Measurements from ENCODE around the gene MELTF.
A peak's percentile ranks its signal among the peaks of the same experiment; 100 is the strongest.

Gene MELTF

GRCh38 chr3:197026481-197026866 is 3.1 kb downstream of the MELTF start:
- DNase-seq = no peak

GRCh38 chr3:197025736-197026480 is 3.7 kb downstream of the MELTF start:
- no peak for DNase-seq

DNA sequence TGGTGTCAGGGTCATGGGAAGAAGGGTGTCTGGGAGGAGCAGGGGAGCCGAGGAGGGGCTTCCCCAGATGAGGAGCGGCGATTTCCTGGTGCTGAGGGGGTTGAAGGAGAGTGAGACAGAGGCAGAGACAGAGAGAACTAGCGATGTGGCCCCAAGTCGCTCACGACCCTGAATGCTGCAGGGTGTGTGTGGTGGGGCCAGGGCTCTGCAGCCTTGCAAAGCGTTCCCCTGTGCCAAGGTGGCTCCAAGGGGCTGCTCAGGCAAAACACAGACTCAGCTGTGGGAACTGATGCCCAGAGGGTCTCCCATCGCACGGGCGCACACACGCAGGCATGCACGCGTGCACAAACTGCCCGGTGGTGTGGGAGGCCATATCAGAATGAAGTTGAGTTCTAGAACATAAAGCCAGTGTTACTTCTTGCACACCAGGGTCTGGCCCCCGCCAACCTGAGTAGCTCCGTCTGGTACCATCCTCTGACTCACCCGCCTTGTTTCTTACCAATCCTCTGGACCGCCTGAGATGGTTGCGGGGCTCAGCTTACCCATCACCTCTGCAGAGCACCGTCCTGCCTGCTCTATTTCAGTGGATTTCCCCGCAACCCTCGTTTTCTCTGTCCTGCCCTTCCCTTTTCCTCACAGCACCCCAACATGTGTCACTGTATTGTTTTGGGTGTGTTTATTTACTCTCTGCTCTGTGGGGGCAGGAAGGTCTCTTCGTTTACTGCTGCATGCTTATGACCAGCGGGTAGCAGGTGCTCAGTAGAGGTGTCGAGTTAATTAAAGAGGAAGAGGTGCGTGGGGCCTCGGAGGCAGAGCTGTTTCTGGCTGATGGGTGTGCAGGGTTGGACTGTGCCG is 4.5 kb downstream of the MELTF start:
- no peak for DNase-seq

DNA sequence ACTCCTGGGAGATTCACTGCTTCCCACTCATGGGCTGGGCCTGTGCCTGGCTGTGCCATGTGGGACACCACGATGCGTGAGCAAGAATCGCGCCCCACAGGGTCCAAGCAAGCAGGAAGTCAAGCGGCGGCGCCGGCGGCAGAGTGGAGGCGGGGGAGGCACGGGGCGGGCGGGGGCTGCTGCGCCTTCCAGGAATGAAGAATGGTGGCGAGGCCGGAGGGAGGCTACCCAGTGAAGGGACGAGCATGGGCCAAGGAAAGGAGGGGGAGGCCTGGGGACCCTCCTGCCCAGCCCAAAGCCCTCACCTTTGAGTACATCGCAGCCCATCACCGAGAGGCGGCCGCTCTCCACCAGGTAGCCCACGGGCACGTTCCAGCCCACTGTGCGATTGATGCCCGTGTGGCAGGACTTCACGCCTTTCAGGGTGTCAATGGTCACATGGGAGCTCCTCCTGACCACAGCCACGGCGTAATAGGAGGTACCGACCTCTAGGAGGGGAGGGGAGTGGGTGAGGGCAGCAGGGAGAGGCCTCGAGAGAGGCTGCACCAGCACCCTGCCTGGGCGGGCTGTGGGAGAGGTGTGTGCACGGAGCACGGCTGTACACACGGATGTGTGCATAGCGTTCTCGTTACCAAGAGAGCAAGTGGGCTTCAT is 5.5 kb downstream of the MELTF start:
- DNase-seq = no peak

DNA sequence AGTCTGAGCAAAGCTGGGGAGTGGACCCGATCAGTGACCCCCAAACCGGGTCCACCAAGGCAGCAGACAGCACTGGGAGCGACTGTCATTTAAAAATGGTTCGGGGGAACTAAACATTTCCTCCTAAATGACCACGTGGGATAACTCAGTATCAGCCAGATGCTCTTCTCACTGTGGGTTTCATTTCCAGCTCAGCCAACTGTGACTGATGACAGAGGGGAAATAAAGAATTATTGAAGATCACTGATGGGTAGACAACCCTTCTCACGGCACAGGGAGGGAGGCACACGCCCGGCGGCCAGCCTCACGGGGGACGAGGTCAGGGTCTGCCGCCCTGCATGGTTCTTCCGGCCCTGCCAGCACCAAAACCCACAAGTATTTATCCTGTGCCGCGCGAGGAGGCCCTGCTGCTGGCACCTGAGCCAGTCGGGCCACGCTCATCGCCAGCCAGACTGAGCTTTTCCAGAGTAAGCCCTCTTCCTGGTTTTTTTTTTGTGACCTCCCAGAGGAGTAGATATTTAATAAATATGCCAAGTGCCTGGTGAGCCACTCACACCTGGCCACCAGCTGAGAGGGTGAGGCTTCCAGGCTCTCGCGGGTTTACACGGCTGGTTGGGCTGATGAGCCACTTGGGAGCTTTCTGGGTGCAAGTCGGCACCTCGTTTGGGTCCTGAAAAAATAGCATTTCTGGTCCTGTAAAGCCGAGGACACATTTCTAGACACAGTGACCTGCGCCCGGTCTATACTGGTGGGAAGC is 6.2 kb downstream of the MELTF start:
- peak; percentile 50 to 53 for DNase-seq

DNA sequence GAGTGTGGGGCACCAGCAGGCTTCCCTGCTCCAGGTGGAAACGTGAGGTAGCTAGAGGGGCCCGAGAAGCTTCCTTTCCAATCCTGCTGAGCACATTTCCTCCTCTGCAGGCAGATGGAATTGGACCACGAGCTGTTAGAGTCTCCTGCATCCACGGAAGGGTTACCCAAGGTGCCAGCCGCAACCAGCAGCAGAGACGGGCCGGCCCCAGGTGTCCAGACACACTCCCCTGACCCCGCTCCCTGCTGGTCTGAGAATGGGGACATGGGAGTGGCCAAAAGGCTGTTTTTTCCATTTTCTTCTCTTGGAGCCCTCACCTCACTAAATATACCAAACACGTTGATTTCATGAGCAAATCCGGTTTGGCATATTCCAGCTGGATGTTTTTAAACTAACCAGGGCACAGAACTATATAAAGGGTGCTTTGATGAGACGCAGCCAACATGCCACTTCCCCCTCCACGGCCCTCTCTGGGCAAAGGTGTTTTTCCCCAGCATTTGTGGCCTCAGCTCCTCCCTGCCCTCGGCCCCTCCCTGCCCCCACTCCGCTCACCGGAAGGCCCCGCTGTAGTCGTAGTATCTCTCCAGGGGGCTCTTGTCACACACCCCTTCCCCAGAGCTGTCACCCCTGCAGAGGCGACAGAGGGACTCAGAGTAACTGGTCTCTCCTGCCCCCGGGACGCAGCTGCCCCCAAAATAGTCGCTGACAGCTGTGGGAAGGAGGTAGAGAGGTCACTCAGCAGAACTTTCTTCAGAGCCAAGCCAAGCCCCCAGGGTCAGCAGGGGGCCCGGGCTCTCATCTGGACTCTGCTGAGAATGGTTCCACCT is 7.0 kb downstream of the MELTF start:
- no peak for DNase-seq

GRCh38 chr3:197021729-197022404 is 7.8 kb downstream of the MELTF start:
- DNase-seq = no peak

DNA sequence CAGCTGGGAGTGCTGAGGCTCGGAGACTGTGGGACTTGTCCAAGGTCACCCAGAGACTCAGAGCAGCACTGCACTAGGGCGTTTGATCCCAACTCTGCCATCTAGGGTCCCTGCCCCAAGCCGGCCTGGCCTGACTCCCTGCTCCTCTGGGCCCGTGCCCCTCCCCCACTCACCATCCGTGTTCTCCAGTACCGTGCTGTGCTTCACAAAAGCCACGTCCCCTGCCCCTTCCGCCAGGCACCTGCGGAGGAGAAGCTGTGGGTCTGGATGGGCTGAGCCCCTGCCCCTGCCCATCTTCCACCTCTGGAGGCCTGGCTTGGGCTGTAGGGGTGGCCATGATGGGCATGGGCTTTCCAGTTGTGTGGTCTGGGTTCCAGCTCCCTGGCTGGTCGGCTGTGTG is 8.4 kb downstream of the MELTF start:
- DNase-seq = no peak

DNA sequence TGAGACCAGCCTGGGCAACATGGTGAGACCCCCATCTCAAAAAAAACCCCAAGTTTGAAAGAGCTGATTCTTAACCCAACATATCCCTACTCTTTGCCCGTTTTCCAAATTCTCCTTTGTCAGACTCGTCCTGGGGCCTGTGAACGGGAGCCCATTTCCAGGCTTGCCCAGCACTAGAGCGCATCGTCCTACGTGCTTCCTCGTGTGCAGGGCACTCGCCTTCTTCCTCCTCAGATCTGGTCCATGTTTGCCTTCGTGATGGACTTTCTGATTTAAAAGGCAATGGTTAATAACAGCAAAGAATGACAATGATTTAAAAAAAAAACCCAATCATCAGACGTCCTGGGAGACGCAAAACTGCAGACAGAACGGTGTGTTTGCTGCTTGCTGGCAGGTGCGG is 10.1 kb downstream of the MELTF start:
- DNase-seq = no peak

GRCh38 chr3:197019021-197019420 is 10.6 kb downstream of the MELTF start:
- no peak for DNase-seq

DNA sequence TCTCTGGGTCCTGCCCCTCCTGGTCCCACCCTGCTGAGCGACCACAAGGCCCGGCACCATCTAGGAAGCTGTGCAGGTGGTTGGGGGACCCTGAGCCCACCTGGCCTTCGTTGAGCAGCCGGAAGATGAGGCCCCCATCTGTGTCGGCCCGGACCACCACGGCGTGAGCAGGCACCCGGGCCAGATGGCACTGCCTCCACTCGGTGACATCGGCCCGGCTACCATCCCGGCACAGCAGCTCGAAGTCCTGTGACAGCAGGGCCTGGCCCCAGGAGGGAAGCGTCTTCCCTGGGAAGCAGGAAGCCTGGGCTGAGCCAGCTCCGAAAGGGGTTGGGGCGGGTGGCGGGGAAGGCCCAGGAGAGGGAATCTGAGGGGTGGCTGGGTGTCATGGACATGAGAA is 12.6 kb downstream of the MELTF start:
- no peak for DNase-seq

DNA sequence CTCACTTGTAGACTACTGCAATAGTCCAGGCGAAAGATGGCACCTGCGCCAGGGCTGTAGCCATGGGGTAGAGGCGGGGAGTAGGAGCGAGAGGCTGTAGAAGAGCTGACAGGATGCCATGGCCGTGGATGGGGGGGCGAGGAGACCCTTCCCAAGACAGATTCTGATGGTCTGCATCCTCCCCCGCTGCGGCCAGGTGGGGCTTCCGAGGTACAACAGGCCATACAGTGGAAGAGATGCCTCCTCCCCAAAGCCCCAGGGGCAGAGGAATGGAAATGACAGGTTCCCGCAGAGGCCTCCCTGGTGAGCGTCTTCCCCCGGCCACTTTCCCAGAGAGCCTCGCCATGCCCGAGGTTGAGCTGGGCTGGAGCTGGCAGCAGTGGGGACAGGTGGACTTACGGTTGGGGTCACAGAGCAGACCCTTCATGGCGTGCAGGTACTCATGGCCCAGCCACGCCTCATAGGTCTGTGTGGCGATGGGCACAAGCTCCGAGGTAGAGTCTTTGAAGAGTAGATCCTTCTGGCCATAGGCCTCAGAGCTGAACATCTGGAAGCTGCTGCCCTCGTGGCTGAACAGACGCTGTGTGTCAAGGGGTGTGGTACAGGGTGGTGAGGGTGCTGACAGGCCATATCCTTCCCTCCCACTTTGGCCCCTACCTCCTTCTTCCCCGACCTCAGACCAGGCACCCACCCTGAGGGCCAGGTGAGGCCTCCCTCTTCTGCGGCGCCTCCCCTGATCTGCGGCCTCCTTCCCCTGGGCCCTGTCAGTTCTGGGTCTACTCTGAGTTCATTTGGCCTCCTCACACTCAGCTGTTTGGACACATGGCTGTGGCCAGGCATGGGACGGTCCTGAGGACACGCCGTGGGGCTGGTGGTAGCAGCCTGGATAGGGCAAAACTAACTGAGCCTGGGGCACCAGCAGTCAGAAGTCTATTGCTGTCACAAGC is 13.6 kb downstream of the MELTF start:
- DNase-seq = no peak

GRCh38 chr3:197014942-197015575 is 14.6 kb downstream of the MELTF start:
- no peak for DNase-seq

DNA sequence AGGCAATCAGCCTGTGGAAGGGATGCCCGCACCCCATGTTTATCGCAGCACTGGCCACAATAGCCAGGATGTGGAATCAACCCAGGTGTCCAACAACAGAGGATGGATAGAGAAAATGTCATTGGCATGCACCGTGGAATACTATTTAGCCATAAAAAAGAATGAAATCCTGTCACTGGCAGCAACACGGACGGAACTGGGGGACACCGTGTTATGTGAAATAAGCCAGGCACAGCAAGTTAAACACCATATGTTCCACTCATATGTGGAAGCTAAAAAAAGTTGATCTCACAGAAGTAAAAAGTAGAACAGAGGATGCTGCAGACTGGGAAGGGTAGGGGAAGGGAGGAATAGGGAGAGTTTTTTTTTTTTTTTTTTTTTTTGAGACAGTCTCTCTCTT is 15.6 kb downstream of the MELTF start:
- no peak for DNase-seq

GRCh38 chr3:197012540-197012883 is 17.1 kb downstream of the MELTF start:
- no peak for DNase-seq

GRCh38 chr3:197011780-197012539 is 17.7 kb downstream of the MELTF start:
- DNase-seq = no peak

DNA sequence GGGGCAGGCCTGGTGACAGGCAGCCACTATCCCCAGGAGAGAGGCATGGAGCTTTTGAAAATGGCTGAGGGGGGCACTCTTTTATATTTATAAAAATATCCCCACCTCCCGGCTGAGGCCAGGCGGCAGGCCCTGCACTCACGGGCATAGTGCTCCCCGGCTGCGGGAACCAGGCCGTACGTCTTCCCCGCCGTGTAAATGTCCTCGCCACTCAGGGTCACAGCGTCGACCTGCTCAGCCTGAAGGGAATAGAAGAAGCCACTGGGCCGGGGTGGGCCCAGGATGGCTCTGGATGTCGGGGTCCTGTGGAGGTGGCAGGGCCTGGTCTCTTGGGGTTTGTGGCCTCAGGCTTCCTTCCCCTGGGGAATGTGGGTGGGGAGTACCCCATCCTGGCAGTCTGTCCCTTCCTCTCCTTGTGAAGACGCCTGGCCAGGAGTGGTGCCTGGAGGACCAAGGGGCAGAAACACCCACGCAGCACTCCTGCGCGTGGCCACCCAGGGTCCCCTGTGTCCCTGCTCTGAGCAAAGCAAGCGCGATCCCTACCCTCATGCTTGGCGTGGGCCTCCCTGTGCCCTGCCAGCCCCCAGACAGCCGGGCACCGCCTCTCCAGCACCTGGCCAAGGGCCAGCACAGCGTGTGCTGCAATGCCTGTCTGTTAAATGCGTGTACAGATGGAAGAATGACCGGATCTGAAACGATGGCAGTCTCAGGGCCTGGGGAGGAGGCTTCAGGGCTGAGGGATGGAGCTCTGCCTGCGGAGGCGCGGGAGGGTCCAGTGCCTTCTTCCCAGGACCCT is 18.9 kb downstream of the MELTF start:
- DNase-seq = peak in 1 of 2 experiments; percentile 55

- DNase-seq = no peak
Measured at GRCh38 chr3:197009532-197010019, 20.0 kb downstream of the MELTF start.

Measured in NCI-H446 (cell line).